HL-60 (cell line): ENCODE data around the gene RDH16.

Experiments
- POLR2AphosphoS5 ChIP-seq: IDR thresholded peaks from 2 replicates; pipeline ENCODE4 v1.6.1; 2012; ENCODE audit warnings: low read depth
- SPI1 ChIP-seq: IDR thresholded peaks from 2 replicates; pipeline ENCODE4 v1.6.1; 2012; ENCODE audit warnings: low read depth, mild to moderate bottlenecking, borderline replicate concordance
- TF ChIP-seq, protein P1 (sequence below): IDR thresholded peaks from one replicate; pipeline ENCODE4 v1.5.1; 2011; ENCODE audit warnings: low read length, control low read depth, inconsistent platforms; ENCODE audit not compliant: insufficient read depth

- TF ChIP-seq, protein P1, sequence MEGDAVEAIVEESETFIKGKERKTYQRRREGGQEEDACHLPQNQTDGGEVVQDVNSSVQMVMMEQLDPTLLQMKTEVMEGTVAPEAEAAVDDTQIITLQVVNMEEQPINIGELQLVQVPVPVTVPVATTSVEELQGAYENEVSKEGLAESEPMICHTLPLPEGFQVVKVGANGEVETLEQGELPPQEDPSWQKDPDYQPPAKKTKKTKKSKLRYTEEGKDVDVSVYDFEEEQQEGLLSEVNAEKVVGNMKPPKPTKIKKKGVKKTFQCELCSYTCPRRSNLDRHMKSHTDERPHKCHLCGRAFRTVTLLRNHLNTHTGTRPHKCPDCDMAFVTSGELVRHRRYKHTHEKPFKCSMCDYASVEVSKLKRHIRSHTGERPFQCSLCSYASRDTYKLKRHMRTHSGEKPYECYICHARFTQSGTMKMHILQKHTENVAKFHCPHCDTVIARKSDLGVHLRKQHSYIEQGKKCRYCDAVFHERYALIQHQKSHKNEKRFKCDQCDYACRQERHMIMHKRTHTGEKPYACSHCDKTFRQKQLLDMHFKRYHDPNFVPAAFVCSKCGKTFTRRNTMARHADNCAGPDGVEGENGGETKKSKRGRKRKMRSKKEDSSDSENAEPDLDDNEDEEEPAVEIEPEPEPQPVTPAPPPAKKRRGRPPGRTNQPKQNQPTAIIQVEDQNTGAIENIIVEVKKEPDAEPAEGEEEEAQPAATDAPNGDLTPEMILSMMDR = no peak
- TF ChIP-seq SPI1 (no peak), POLR2AphosphoS5 (no peak)
Observed at GRCh38 chr12:56933826-56934625, 23.4 kb downstream of the RDH16 start, which contains the start of gene SDR9C7.
